SHP77 (cell line): Measurements from ENCODE around the gene EIF6.
"Not testable (repeated sequence)": the region's sequence is repeated elsewhere in the genome, so short reads cannot be mapped to it uniquely, and the experiment has no call there.

Experiments
- DNase-seq, 2 experiments: peaks; one replicate each; lab custom pipeline; 2025; lab: John Stamatoyannopoulos, UW

EIF6 gene

GRCh38 chr20:35284267-35284991 lies at the start of gene EIF6:
TSS of gene EIF6 (minus strand) at chr20:35284772. CDS start at chr20:35284487, 285 bp downstream.
- peak; percentile 88 for DNase-seq

DNA sequence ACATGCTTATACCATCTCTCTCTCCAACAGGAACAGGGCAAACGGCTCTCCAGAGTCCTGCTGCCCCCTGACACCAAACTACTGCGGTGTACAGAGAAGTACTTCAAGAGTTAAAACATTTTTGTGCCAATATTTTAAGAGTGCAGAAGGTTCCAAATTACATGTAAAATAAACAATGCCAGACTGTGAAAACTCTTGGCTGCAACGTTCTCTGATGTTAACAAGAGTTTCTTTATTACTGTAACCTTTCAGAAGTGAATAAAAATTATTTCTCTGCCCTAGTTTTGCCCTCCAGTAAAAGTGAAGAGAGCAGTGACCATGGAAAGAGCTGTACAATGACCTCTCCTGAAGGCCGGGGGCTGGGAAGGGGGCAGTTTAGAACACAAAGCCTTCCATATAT lies 49.0 kb upstream of the EIF6 start:
- no peak for DNase-seq

- no peak for DNase-seq
Measured at GRCh38 chr20:35332540-35333200, 48.1 kb upstream of the EIF6 start.

DNA sequence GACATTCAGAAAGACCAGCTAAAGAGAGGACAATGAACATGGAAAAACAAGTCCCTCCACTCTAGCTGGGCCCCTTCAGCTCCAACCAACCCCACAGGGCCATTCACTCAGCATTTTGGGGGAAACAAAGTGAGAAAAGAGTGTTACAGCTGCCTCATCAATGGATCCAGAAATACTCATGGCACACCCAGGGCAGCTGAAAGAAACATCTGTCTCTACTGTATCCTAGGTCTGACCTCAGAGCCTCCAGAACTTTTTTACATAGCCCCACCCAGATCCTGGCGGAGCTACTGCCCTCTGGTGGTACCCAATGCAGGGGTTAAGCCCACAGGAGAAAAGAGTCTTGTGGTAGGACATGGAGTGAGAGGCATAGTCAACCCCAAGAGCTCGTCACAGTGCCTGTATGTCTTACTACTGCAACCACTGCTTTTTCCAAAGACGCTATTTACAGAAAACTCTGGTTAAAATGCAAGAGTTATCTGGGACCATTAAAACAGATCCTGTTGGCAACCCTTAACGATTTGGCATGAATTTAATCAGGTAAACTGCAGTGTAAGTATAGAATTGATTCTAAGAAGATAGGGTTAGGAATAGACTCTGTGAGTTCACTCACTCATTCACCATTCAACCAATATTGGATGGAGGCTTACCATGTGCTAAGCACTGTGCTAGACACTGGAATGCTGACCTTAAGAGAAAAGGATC lies 45.0 kb upstream of the EIF6 start:
- DNase-seq: peak; percentile 11 to 20

DNA sequence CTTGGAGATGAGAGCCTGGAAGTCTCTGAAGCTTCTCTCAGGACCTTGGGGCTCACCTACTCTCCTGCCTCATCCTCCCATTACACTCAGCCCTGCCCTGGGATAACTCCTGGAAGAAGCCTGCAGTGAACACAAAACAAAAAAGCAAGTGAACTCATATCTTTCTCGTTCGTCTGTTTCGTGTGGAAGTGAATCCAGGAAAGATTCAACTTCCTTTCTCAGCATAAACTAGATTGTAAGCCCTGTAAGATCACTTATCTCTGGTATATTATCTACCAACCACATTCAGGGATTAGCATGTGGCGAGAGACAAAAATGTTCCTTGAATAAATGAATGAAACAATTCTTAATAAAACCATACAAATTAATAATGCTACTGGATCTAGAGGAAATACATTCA lies 44.1 kb upstream of the EIF6 start:
- DNase-seq: no peak

DNA sequence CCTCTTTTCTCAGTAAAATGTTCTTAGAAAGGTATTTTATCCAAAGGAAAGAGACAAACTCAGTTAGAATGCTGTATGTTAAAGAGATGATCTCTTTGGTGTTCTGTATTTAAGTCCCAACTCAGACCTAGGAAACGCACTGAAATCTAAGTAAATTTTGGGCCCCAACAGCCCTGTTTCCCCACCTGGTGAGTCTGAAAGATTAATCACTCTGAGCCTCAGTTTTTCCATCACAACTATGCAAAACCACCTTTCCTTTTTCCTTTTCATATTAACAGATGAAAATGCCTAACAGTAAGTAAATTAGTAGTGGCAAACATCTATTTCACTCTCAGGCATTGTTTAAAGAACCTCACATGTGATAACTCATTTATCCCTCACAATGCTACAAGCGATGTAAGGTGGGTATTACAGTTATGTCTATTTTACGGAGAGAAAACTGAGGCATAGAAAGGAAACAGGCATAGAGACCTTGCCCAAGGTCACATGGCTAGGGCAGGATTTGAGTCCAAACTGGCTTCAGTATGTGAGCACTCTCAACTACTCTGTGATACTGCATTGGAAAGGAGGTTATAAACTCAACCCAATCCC lies 43.6 kb upstream of the EIF6 start:
- no peak for DNase-seq

DNA sequence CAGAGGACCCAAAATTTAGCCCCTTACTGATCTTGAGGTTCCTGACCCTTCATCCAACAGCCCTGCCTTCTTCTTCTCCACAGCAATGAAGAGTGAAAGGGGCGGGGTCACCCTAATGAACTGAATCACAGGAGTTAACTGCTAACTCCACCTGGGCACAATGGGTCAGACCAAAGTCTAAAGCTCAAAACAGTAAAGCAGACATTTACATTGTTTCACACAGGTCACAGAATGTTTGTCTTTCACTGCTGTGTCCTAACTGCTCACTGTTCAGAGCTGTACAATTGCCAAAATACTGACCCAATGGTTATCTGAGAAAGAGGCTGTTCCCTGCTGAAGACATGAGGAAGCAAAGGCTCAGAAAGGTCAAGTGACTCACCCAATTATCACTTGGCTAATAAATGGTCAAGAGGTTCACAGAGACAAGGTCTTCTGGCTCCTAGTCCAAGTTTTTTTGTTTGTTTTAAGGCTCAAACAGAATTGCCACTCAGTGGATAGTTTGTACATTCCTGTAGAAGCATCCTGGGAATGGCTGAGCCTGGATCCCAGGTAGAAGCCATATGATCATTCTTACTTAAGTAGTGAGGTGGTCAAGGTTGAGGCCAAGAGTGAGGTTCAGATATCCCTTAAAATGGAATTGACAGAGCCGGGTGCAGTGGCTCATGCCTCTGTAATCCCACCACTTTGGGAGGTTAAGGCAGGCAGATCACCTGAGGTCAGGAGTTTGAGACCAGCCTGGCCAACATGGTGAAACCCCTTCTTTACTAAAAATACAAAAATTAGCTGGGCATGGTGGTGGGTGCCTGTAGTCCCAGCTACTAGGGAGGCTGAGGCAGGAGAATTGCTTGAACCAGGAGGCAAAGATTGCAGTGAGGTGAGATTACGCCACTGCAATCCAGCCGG lies 42.8 kb upstream of the EIF6 start:
- DNase-seq: no peak

DNA sequence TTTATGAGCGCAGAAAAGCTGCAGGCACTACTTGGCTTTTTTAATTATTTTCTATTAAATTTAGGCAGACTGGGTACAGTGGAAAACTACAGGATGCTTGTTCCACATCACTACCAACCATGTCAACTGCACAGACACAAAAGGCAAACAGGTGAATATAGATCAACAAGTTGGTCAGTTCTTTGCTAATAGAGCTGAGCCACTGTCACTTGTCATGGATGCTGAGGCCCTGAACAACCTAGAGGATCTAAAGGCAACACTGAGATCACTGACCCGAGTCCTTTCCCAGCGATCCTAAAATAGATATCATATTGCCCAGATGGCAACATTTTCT lies 42.1 kb upstream of the EIF6 start:
- no peak for DNase-seq

DNA sequence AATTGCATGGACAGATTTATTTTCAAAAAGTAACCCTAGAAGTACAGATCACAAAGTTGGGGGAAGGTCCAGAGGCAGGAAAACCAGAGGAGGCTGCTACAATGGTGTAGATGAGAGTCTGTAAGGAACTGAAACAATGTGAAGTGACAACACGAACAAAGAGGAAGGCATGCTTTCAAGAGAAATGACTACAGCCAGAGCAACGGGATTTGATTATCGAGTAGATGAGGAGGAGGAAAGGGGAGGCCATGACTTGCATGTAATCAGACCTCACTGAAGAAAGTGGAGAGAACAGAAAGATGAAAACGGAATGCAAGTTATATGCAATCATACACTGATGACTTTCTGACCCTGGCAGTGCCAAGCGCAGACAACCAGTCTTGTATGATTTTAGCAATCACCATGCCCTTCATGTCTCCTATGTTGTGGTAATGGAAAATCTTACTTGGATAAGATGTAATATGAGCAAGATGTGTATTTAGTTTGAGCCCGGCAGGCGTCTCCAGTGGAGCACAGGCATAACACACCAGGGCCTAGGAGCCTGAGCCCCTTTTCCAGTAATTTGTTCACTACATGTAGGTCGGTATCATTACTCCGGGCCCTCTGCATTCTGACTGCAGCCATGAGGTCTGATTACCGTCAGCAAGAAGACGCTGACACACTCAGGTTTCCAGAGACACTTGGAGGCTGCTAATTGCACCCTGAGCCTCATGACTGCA lies 41.6 kb upstream of the EIF6 start:
- DNase-seq: no peak

GRCh38 chr20:35325401-35325800 lies 40.8 kb upstream of the EIF6 start:
- no peak for DNase-seq

DNA sequence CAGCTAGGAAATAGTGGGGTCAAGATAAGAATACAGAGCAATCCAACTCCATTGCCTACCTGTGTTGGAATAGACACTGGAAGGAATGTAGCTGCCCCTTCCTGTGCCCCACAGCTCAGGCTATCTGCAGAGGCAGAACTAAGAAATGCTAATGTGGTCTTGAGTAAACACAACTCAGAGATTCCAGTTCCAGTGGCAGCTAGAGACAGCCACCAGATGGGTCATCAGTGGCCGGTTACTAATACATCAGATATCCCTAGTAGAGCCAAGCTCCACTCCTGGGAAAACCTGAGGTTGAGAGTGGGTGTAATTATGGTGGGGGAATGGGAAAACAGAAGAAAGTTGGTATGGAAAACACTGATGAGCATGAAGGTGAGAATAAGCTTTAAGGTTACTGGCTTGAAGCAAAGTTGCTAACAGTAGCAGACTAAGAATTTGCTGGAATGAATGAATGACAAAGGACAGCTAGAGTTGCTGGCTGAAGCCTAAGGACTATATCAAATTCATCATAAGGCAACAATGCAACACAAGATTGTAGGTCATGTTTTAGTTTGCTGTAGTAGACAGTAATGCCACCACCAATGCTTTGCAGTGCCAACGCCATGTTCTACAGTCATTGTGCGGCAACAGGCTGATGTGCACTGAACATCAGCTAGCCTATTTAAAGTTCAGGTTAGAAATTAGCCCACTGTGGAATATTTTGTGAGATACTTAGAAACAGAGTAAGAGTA lies 36.0 kb upstream of the EIF6 start:
- DNase-seq: no peak

- no peak for DNase-seq
Measured at GRCh38 chr20:35319871-35320197, 35.3 kb upstream of the EIF6 start.

DNA sequence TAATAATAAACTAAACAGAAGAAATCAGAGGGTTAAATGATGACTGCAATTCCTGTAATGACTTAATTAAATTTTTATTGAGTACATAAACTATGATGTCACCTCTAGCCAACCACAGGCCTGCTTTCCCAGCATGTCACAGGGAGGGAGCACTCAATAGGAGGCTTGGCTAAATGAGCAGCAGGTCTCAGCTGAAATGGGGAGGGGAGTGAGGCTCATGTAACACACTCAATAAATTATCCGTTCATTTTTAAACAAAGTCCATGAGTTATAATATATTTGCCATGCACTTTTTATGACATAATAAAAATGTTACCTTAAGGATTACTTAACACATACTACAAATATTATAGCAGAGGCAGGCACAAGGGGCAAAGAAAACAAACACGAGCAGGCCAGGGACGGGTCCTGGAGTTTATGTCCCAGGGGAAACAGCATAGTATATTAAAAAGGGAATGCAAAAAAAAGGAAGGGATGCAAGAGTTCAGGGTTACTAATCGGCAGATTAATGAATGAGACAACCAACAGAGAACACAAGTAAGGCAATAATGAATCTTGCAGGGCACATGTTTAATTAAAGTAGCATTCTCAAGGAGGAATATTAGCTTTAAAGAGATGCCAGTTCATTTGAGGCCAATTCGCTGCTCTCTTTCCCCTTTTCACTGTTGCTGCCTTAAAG lies 34.8 kb upstream of the EIF6 start:
- peak in 1 of 2 experiments; percentile 46 for DNase-seq

- peak; percentile 16 to 47 for DNase-seq
Measured at GRCh38 chr20:35318502-35319157, 34.1 kb upstream of the EIF6 start.

DNA sequence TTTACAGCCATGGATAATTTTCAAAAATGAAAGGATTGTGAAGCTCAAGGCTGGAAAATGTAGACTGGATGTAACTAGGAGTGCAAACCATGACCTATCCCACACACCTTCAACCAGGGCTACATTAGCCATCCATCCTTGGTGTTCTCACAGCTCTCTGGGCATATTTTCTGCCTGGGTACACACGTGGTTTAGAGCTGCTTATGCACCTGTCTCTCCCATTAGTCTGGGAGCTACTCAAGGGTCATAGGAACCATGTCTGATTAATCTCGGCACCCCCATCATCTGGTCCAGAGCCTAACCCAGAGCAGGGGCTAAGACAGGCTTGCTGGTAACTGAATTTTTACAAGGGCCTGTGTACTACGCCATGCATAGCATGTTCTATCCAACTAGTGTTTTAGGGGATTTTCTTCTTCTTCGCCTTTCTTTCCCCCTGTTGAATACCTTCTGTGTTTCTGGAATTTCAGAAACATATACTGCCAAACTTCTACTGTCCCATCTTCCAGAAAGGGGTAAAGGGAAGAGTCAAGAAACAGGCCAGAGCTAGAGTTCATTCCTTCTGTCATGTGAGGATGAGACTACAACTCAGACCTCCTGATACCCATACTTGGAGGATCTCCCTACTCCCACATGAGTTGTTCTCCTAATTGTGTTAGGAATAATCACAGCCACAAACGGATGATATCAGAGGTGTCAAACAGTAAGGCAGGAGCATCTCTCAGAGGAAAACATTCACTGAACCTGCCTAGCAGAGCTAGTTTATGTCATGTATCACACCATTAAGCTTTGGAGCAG lies 33.0 kb upstream of the EIF6 start:
- no peak for DNase-seq

DNA sequence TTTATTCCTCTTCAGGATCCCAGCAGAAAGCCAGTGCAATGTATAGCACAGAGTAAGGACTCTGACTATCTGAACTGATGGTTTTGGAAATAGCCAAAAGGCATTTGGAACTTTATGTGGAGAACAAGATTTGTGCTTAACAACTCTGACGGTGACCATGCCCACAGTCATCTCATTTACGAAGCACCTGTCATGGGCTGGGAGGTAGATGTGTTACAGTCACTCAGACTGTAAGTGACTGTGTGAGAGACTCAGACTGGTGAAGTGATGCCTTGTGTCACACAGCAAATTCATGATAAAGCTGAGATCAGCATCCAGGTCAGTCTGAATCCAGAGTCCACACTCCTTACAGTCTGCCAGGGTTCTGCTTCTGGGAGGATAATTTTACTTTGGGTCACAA lies 31.5 kb upstream of the EIF6 start:
- no peak for DNase-seq

DNA sequence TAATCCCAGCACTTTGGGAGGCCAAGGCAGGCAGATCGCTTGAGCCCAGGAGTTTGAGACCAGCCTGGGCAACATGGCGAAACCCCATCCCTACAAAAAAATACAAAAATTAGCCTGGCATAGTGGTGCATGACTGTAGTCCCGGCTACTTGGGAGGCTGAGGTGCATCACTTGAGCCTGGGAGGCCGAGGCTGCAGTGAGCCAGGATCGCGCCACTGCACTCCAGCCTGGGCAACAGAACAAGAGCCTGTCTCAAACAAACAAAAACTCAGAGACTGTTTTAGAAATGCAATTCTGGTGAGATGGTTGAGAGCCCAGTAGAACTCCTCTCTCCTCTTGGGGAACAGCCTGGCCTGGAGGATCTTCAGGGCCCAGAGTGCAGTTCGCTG lies 31.1 kb upstream of the EIF6 start:
- not testable (repeated sequence) for DNase-seq

DNA sequence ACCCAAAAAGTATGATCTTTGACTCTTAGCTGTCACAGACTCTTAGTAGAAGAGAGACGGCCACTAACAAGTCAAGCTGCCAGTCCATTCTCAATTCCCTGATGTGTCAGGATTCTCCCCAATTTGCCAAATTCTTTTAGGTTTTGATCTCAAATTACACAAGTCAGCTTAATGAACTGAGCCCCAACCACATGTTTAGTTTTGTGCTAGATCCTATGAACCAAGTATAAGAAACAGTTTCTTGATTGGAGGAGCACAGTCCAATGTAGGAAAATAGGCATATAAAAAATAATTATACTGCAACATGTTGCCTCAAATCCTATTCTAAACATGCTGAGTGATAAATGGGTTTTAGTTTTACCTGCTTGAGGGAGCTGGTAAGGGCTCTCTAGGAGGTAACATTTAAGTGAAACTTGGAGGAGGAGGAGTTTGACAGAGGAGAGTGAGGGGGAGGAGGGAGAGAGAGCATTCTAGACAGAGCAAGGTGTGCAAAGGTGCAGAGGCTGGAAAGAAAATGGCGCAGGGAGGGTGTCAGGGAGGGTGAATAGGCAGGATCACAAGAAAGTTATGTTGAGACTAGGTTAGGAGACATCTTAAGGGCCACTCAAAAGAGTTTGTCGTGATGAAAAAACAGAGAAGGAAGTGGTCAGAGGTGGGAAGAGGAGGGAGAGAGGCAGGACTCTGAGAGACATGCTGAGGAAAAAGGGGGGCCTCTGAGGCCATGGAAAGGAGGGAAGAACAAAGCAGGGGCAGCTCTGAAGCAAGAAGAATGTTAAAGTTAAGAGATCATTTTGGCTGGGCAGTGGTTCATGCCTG lies 30.5 kb upstream of the EIF6 start:
- DNase-seq: no peak
